Brain microvascular endothelial cell (primary cell): ENCODE data around the gene HAND1.

ENCODE experiments used
- DNase-seq: peaks from one replicate; pipeline ENCODE4 v3.0.0-alpha.2; 2020
- H3K27ac ChIP-seq: fragments of 250-450 bp; sonication (Bioruptor Pico); 2 replicates; pipeline ENCODE4 v1.5.1; 2020; ENCODE audit warnings: mild to moderate bottlenecking, moderate library complexity
- H3K27me3 ChIP-seq: fragments of 250-450 bp; sonication (Bioruptor Pico); replicated peaks from 2 replicates; pipeline ENCODE4 v1.5.1; 2020; ENCODE audit warnings: mild to moderate bottlenecking
- H3K36me3 ChIP-seq: fragments of 250-450 bp; sonication (Bioruptor Pico); replicated peaks from 2 replicates; pipeline ENCODE4 v1.5.1; 2020; ENCODE audit warnings: mild to moderate bottlenecking
- H3K4me3 ChIP-seq: 2 replicates; pipeline ENCODE4 v1.5.1; 2011; ENCODE audit warnings: low read depth, mild to moderate bottlenecking, control low read depth, low read length, moderate library complexity
- CTCF ChIP-seq: IDR thresholded peaks from 2 replicates; pipeline ENCODE4 v1.5.1; 2011; ENCODE audit warnings: low read depth, mild to moderate bottlenecking, moderate library complexity, low read length, control low read depth, inconsistent platforms; ENCODE audit errors: missing control alignments
- in situ Hi-C: cut with HindIII; loops from 2 replicates; pipeline ENCODE4 v1.10.0; 2017; ENCODE audit warnings: low sequenced_read_pairs, low pct_ligation_motif_present

Gene HAND1

GRCh38 chr5:154505567-154505966 is 27.5 kb upstream of the HAND1 start:
- H3K4me3 ChIP-seq = no peak overlapping the region
- no peak overlapping the region for H3K27ac ChIP-seq
- in situ Hi-C loops = no loop called here
- TF ChIP-seq CTCF = no peak
- H3K27me3 ChIP-seq = peaks cover 10% of the 10 kb centered on the region
- H3K36me3 ChIP-seq = no peaks in the 10 kb centered on the region
- DNase-seq = no peak

GRCh38 chr5:154503698-154504039 is 25.6 kb upstream of the HAND1 start:
- Histone ChIP-seq H3K27ac (no peak overlapping the region), H3K27me3 (peaks cover 10% of the 10 kb centered on the region), H3K4me3 (no peak overlapping the region), H3K36me3 (no peaks in the 10 kb centered on the region)
- no peak for DNase-seq
- no peak for TF ChIP-seq CTCF
- in situ Hi-C loops = no loop called here

GRCh38 chr5:154502180-154502579 is 24.2 kb upstream of the HAND1 start:
- in situ Hi-C loops = no loop called here
- DNase-seq = no peak
- Histone ChIP-seq H3K27ac (no peak overlapping the region), H3K4me3 (no peak overlapping the region), H3K36me3 (no peaks in the 10 kb centered on the region), H3K27me3 (peaks cover 8% of the 10 kb centered on the region)
- no peak for TF ChIP-seq CTCF

GRCh38 chr5:154501566-154501965 is 23.5 kb upstream of the HAND1 start:
- no peak for DNase-seq
- no peak overlapping the region for H3K4me3 ChIP-seq
- in situ Hi-C loops = no loop called here
- no peaks in the 10 kb centered on the region for H3K36me3 ChIP-seq
- no peak overlapping the region for H3K27ac ChIP-seq
- TF ChIP-seq CTCF = no peak
- H3K27me3 ChIP-seq = peaks cover 11% of the 10 kb centered on the region

- no peak for TF ChIP-seq CTCF
- H3K4me3 ChIP-seq = no peak overlapping the region
- no peak for DNase-seq
- in situ Hi-C loops = loop anchor here (25.0 kb wide), 1 partner anchor 113 kb away; no protein-coding TSS in a partner anchor
- no peak overlapping the region for H3K27ac ChIP-seq
- no peaks in the 10 kb centered on the region for H3K36me3 ChIP-seq
- peaks cover 32% of the 10 kb centered on the region for H3K27me3 ChIP-seq
Measured at GRCh38 chr5:154498994-154499393, 21.0 kb upstream of the HAND1 start.

GRCh38 chr5:154498591-154498990 is 20.6 kb upstream of the HAND1 start:
- no peaks in the 10 kb centered on the region for H3K36me3 ChIP-seq
- in situ Hi-C loops = loop anchor here (25.0 kb wide), 1 partner anchor 114 kb away; no protein-coding TSS in a partner anchor
- H3K27me3 ChIP-seq = peaks cover 34% of the 10 kb centered on the region
- DNase-seq = no peak
- TF ChIP-seq CTCF = no peak
- H3K4me3 ChIP-seq = no peak overlapping the region
- no peak overlapping the region for H3K27ac ChIP-seq
